ENCODE measurements around the gene CCDC88C. TPM values are rescaled to one million over a fixed set of nuclear protein-coding genes. Genes with fewer than 3 reads are reported as not detected.

The CCDC88C gene
- total RNA-seq, 1 donor from 2014 or later, result 9.4 TPM

DNA sequence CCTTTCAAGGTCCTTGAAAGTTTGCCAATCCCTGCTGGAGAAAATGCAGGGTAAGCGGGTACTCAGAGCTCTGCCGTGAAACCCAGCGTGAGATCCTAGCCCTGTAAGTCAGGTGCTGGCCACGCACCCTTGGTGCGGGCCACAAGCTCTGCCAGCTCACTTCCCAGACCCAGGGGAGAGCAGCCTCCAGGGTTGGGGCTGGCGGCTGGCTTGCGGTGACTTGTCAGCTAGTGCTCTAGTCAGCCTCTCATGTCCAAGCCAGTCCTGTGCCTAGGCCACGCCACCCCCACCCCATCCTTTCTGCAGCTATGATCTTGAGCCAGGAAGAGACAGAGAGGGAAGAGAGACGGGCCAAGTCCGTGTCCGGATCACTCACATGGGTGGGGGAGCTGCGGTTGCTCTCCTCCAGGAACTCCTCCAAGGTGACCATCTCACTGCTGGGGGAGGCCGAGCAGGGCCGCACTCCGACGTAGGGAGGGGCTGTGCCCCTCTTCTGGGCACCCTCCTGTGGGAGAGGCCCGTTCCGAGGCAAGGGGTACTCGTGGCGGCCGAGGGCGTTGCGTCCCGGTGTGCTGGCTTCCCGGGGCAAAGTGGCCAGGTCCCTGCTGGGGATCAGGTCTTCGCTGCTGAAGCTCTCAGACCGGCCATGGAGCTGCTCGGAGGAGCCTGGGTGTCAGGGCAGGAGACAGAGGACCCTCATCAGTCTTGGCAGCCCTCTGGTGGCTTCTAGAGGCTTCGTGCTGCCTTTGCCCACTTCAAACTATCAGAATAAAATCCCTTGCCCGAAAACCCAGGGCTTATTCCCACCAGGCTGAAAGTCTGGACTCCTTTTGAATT lies 139.9 kb downstream of the CCDC88C start:
- no peak overlapping the region for H3K27ac ChIP-seq (ENCODE audit: low read depth, low read length)
- H3K36me3 ChIP-seq (ENCODE audit: control insufficient read depth in 3 of 3, insufficient read depth in 3 of 3, low read length in 3 of 3), result peaks cover 0 to 4% (median 3%) of the 10 kb centered on the region in 3 donors
- no peaks in the 10 kb centered on the region for H3K4me1 ChIP-seq (ENCODE audit: control insufficient read depth in 3 of 3, insufficient read depth in 3 of 3, low read length in 3 of 3)
- no peaks in the 10 kb centered on the region for H3K27me3 ChIP-seq (ENCODE audit: control insufficient read depth in 3 of 3, insufficient read depth in 3 of 3, low read length in 3 of 3)
- no peak overlapping the region for H3K9ac ChIP-seq (ENCODE audit: low read depth in 1 of 3, low read length in 3 of 3)
- no peaks in the 10 kb centered on the region for H3K9me3 ChIP-seq (ENCODE audit: control insufficient read depth in 3 of 3, low read length in 3 of 3)
- no peak overlapping the region for H3K4me3 ChIP-seq (ENCODE audit: low read length in 3 of 3)

DNA sequence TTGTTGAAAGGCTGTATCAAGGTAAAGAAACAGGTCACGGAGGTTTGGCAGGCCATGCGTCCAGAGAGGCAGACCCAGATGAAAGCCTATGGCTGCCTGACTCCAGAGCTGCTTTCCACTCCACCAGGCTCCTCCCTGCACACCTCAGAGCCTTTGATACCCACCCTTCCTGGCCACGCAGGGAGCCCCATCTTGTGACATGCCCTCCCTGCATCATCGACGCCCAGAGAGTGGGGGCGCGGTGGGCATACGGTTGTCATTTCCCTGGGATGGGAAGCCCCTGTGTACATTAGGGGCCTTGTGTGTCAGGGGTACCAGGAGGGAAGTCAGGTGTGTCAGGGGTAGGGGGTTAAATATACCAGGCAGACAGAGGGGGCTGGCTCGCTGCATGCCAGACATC lies 142.8 kb downstream of the CCDC88C start:
- Histone ChIP-seq H3K9me3 (ENCODE audit: control insufficient read depth in 3 of 3, low read length in 3 of 3) (no peaks in the 10 kb centered on the region), H3K4me1 (ENCODE audit: control insufficient read depth in 3 of 3, insufficient read depth in 3 of 3, low read length in 3 of 3) (peaks cover 0 to 2% (median 0%) of the 10 kb centered on the region in 3 donors), H3K4me3 (ENCODE audit: low read length in 3 of 3) (no peak overlapping the region), H3K27ac (ENCODE audit: low read depth, low read length) (no peak overlapping the region), H3K27me3 (ENCODE audit: control insufficient read depth in 3 of 3, insufficient read depth in 3 of 3, low read length in 3 of 3) (no peaks in the 10 kb centered on the region), H3K9ac (ENCODE audit: low read depth in 1 of 3, low read length in 3 of 3) (no peak overlapping the region), H3K36me3 (ENCODE audit: control insufficient read depth in 3 of 3, insufficient read depth in 3 of 3, low read length in 3 of 3) (peaks cover 0 to 2% (median 0%) of the 10 kb centered on the region in 3 donors)

DNA sequence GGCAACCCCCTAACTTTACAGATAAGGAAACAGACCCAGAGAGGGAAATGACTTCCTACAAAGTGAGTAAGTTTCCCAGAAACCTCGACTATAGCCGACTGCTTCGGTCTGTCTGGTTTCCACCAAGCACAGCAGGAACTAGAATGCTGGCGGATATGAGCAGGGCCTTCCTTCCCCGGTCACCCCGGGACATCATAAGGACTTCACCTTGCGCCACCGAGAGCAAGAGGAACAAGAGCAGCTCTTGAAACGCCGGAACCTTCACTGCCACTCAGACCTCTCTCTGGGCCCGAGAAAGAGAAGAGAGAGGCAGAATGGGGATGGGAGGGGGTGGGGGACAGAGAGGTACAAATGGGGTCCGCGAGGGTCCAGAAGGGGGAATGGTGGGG lies 143.7 kb downstream of the CCDC88C start:
- Histone ChIP-seq H3K4me3 (ENCODE audit: low read length in 3 of 3) (no peak overlapping the region), H3K27ac (ENCODE audit: low read depth, low read length) (no peak overlapping the region), H3K36me3 (ENCODE audit: control insufficient read depth in 3 of 3, insufficient read depth in 3 of 3, low read length in 3 of 3) (no peaks in the 10 kb centered on the region), H3K27me3 (ENCODE audit: control insufficient read depth in 3 of 3, insufficient read depth in 3 of 3, low read length in 3 of 3) (peaks cover 0 to 5% (median 3%) of the 10 kb centered on the region in 3 donors), H3K9me3 (ENCODE audit: control insufficient read depth in 3 of 3, low read length in 3 of 3) (no peaks in the 10 kb centered on the region), H3K4me1 (ENCODE audit: control insufficient read depth in 3 of 3, insufficient read depth in 3 of 3, low read length in 3 of 3) (peaks cover 0 to 11% (median 3%) of the 10 kb centered on the region in 3 donors), H3K9ac (ENCODE audit: low read depth in 1 of 3, low read length in 3 of 3) (no peak overlapping the region)

DNA sequence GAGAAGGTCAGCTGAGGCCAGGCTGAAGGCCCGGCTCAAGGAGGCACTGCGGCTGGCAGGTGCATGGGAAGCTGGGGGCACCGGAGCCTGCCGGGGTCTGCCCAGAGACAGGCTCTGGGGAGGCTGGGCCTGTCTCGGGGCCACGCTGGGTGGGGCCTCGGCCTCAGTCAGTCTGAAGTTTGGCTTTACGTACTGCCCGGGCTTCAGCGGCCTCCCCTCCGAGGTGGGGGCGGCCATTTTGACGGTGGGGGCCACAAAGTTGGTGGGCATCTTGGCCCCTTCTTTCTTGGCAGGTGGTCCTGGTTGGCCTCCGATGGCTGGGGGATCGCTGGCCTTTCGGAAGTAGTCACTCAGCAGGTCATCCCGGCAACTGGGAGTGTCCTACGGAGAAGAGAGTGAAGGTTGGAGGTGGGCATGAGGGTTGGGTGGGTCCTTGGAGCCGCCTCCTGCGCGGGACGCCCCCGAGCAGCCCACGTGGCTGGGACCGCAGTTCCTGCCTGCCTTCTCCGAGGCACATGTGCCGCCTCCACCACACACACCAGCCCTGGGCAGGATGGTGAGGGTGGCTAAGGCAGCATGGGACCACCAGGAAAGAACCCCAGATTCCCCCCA lies 144.2 kb downstream of the CCDC88C start:
- Histone ChIP-seq H3K36me3 (ENCODE audit: control insufficient read depth in 3 of 3, insufficient read depth in 3 of 3, low read length in 3 of 3) (no peaks in the 10 kb centered on the region), H3K9me3 (ENCODE audit: control insufficient read depth in 3 of 3, low read length in 3 of 3) (no peaks in the 10 kb centered on the region), H3K27ac (ENCODE audit: low read depth, low read length) (no peak overlapping the region), H3K27me3 (ENCODE audit: control insufficient read depth in 3 of 3, insufficient read depth in 3 of 3, low read length in 3 of 3) (peaks cover 1 to 5% (median 3%) of the 10 kb centered on the region in 3 donors), H3K9ac (ENCODE audit: low read depth in 1 of 3, low read length in 3 of 3) (no peak overlapping the region), H3K4me3 (ENCODE audit: low read length in 3 of 3) (no peak overlapping the region), H3K4me1 (ENCODE audit: control insufficient read depth in 3 of 3, insufficient read depth in 3 of 3, low read length in 3 of 3) (peaks cover 0 to 11% (median 3%) of the 10 kb centered on the region in 3 donors)

DNA sequence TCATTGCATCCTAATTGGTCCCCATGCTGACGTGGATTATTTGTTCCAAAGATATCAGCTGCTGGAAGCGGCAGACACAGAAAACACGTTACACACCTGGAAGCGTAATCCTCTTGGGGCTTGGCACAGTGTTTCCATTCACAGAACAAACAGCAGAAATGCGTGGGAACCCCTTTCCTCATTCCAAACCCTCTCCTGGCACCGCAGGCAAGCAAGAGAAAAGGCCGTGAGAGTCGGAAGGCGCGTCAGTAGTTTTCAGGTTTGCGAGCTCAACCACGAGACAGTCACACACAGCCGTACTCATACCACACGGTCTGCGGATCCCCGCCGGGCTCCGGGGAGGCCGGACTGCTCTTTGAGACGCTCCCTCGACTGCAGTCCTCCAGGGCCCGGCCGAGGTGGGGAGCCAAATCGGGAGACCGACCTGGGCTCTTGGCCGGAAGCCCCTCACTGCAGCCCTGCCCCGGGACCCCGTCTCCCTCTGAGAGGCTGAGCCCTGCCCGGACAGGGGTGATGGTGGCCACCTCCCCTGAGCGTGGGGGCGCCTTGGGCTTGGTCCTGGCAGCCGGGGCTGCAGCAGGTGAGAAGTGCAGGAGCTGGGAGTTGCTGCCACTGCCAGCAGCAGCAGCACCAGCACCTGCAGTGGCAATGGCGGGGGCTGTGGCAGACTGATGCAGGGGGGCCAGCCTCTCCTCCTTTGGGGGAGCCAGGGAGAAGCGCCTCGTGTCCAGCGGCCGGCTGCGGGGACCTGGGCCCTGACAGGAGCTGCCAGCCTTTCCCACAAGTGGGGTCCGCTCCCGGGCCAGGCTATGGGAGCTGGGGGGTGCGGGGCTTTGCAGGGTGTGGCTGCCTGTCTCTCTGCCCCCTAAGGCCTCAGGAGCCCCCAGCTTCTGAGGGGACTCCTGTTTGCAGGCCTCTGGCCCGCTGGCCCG lies 145.0 kb downstream of the CCDC88C start:
- no peak overlapping the region for H3K9ac ChIP-seq (ENCODE audit: low read depth in 1 of 3, low read length in 3 of 3)
- H3K4me1 ChIP-seq (ENCODE audit: control insufficient read depth in 3 of 3, insufficient read depth in 3 of 3, low read length in 3 of 3), result peaks cover 0 to 11% (median 3%) of the 10 kb centered on the region in 3 donors
- no peaks in the 10 kb centered on the region for H3K9me3 ChIP-seq (ENCODE audit: control insufficient read depth in 3 of 3, low read length in 3 of 3)
- H3K36me3 ChIP-seq (ENCODE audit: control insufficient read depth in 3 of 3, insufficient read depth in 3 of 3, low read length in 3 of 3), result no peaks in the 10 kb centered on the region
- no peak overlapping the region for H3K27ac ChIP-seq (ENCODE audit: low read depth, low read length)
- H3K27me3 ChIP-seq (ENCODE audit: control insufficient read depth in 3 of 3, insufficient read depth in 3 of 3, low read length in 3 of 3), result peaks cover 4 to 8% (median 7%) of the 10 kb centered on the region in 3 donors
- no peak overlapping the region for H3K4me3 ChIP-seq (ENCODE audit: low read length in 3 of 3)

DNA sequence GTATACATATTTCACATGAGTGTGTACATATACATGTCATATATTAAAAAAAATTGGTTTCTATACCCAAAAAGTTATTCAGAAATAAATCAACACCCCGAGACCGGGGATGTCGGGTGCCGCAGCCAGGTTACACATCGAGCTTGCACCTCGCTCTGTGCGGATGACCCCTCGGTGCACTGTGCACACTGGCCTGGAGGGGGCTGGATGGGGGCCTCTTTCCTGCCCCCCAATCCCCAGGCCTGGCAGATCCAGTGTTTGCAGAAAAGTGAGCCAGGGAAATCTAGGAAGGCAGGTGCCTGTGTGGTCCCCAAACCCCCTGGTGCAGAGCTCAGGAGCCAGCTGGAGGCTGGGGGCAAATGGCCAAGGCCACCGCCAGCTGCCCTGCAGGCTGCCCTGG lies 146.0 kb downstream of the CCDC88C start:
- no peaks in the 10 kb centered on the region for H3K36me3 ChIP-seq (ENCODE audit: control insufficient read depth in 3 of 3, insufficient read depth in 3 of 3, low read length in 3 of 3)
- H3K27ac ChIP-seq (ENCODE audit: low read depth, low read length), result no peak overlapping the region
- no peak overlapping the region for H3K4me3 ChIP-seq (ENCODE audit: low read length in 3 of 3)
- no peak overlapping the region for H3K9ac ChIP-seq (ENCODE audit: low read depth in 1 of 3, low read length in 3 of 3)
- H3K9me3 ChIP-seq (ENCODE audit: control insufficient read depth in 3 of 3, low read length in 3 of 3), result no peaks in the 10 kb centered on the region
- H3K4me1 ChIP-seq (ENCODE audit: control insufficient read depth in 3 of 3, insufficient read depth in 3 of 3, low read length in 3 of 3), result peaks cover 0 to 11% (median 3%) of the 10 kb centered on the region in 3 donors
- H3K27me3 ChIP-seq (ENCODE audit: control insufficient read depth in 3 of 3, insufficient read depth in 3 of 3, low read length in 3 of 3), result peaks cover 7 to 11% (median 10%) of the 10 kb centered on the region in 3 donors

DNA sequence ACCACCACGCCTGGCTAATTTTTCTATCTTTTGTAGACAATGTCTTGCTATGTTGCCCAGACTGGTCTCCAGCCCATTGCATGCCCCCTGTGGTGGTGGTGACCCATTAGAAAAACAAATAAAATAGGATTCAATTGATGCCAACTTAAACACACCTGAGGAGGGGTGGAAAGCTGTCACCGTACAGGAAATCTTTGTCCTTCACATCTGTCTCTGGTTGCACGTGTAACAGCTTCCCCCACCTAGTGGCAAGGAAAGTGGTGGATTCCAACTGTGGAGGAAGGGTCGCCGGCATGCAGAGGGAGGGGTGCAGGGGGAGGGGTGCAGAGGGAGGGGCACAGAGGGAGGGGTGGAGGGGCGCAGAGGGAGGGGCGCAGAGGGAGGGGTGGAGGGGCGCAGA lies 147.0 kb downstream of the CCDC88C start:
- no peak overlapping the region for H3K27ac ChIP-seq (ENCODE audit: low read depth, low read length)
- H3K4me3 ChIP-seq (ENCODE audit: low read length in 3 of 3), result no peak overlapping the region
- no peaks in the 10 kb centered on the region for H3K9me3 ChIP-seq (ENCODE audit: control insufficient read depth in 3 of 3, low read length in 3 of 3)
- H3K4me1 ChIP-seq (ENCODE audit: control insufficient read depth in 3 of 3, insufficient read depth in 3 of 3, low read length in 3 of 3), result peaks cover 0 to 11% (median 3%) of the 10 kb centered on the region in 3 donors
- H3K27me3 ChIP-seq (ENCODE audit: control insufficient read depth in 3 of 3, insufficient read depth in 3 of 3, low read length in 3 of 3), result peaks cover 7 to 11% (median 10%) of the 10 kb centered on the region in 3 donors
- H3K36me3 ChIP-seq (ENCODE audit: control insufficient read depth in 3 of 3, insufficient read depth in 3 of 3, low read length in 3 of 3), result no peaks in the 10 kb centered on the region
- no peak overlapping the region for H3K9ac ChIP-seq (ENCODE audit: low read depth in 1 of 3, low read length in 3 of 3)

DNA sequence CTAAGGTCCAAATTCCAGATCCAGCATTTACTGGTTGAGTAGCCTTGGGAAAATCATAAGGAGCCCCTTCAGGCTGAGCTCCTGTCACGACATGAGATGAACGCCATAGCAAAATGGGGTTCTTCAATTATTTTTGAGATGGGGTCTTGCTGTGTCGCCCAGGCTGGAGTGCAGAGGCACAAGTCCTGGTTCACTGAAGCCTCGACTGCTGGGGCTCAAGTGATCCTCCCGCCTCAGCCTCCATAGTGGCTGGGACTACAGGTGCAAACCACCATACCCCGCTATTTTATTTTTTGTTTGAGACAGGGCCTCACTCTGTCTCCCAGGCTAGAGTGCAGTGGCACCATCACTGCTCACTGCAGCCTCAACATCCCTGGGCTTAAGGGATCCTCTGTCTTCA lies 147.4 kb downstream of the CCDC88C start:
- Histone ChIP-seq H3K27ac (ENCODE audit: low read depth, low read length) (no peak overlapping the region), H3K36me3 (ENCODE audit: control insufficient read depth in 3 of 3, insufficient read depth in 3 of 3, low read length in 3 of 3) (no peaks in the 10 kb centered on the region), H3K4me1 (ENCODE audit: control insufficient read depth in 3 of 3, insufficient read depth in 3 of 3, low read length in 3 of 3) (peaks cover 0 to 11% (median 3%) of the 10 kb centered on the region in 3 donors), H3K4me3 (ENCODE audit: low read length in 3 of 3) (no peak overlapping the region), H3K9me3 (ENCODE audit: control insufficient read depth in 3 of 3, low read length in 3 of 3) (no peaks in the 10 kb centered on the region), H3K27me3 (ENCODE audit: control insufficient read depth in 3 of 3, insufficient read depth in 3 of 3, low read length in 3 of 3) (peaks cover 9 to 13% (median 13%) of the 10 kb centered on the region in 3 donors), H3K9ac (ENCODE audit: low read depth in 1 of 3, low read length in 3 of 3) (no peak overlapping the region)

DNA sequence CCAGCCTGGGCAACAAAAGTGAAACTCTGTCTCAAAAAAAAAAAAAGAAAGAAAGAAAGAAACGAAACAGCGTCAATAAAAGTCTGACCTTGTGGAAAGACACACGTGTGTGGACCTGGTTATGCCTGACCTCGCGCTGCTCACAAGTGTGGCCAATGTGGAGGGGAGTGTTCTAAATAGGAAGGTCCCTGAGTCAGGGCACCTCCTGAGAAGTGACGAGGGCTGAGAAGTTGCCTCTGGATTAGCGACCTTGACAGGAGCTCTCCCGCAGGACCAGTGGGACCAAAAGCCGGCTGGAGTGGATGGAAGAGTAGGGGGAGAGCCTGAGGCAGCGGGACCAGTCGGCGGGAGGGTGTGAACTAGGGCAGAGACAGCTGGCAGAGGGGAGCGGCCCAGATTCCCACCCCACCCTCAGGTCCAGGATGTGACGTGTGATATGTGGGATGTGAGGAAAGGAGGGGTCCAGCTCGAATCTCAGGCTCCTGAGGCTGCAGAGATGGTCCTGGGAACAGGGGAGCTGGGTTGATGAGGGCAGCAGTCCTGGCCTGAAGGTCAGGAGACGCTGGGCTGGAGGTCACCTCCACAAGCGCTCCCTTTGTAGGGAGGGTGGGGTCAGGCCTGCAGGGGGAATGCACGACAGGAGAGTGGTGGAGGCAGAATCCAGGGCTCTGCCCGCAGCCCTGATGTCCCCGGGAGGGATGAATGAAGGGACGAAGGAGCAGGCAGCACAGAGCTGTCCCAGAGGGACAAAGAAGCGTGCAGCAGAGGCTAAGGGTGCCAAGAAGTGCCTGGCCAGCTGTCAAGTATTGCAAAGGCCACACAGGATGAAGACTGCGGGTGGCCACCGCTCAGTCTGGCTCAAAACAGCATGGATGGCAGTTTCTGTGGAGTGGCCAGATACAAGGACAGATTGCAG lies 148.3 kb downstream of the CCDC88C start:
- Histone ChIP-seq H3K36me3 (ENCODE audit: control insufficient read depth in 3 of 3, insufficient read depth in 3 of 3, low read length in 3 of 3) (no peaks in the 10 kb centered on the region), H3K4me1 (ENCODE audit: control insufficient read depth in 3 of 3, insufficient read depth in 3 of 3, low read length in 3 of 3) (peaks cover 0 to 14% (median 6%) of the 10 kb centered on the region in 3 donors), H3K9me3 (ENCODE audit: control insufficient read depth in 3 of 3, low read length in 3 of 3) (no peaks in the 10 kb centered on the region), H3K27ac (ENCODE audit: low read depth, low read length) (no peak overlapping the region), H3K4me3 (ENCODE audit: low read length in 3 of 3) (no peak overlapping the region), H3K9ac (ENCODE audit: low read depth in 1 of 3, low read length in 3 of 3) (peak overlapping the region; percentile 1 to 50 (median 43)), H3K27me3 (ENCODE audit: control insufficient read depth in 3 of 3, insufficient read depth in 3 of 3, low read length in 3 of 3) (peaks cover 17 to 22% (median 19%) of the 10 kb centered on the region in 3 donors)
